LNCAP (cell line): ENCODE results near the gene AIPL1.

ENCODE experiments used
- CTCF ChIP-seq: fragments of 450-650 bp; IDR thresholded peaks from 2 replicates; pipeline ENCODE4 v1.5.1; 2017; ENCODE audit warnings: mild to moderate bottlenecking

Gene AIPL1

GRCh38 chr17:6476810-6477179 lies 41.9 kb upstream of the AIPL1 start:
- no peak for TF ChIP-seq CTCF

GRCh38 chr17:6476076-6476809 lies 41.3 kb upstream of the AIPL1 start:
- no peak for TF ChIP-seq CTCF

DNA sequence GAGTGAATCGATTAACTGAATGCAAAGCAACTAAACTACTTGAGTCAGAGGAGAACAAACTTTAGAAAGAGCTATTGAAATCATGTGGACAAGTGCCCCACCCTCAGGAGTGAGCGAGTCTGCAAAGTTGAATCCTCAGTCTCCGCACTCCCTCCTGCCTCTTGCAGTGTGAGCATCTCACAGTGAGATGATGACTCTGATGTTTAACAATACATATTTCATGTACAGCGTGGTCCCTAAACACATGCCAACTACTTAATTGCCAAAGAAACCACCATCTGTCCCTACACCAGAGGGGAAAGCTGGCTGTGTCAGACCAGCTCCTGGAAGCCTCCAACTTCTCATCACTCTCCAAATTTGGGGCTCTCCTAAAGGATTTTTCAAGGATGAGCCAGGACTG lies 40.5 kb upstream of the AIPL1 start:
- no peak for TF ChIP-seq CTCF

- no peak for TF ChIP-seq CTCF
These were observed 40.0 kb upstream of the AIPL1 start for GRCh38 chr17:6474906-6475305.

GRCh38 chr17:6474376-6474775 lies 39.5 kb upstream of the AIPL1 start:
- TF ChIP-seq CTCF = no peak

DNA sequence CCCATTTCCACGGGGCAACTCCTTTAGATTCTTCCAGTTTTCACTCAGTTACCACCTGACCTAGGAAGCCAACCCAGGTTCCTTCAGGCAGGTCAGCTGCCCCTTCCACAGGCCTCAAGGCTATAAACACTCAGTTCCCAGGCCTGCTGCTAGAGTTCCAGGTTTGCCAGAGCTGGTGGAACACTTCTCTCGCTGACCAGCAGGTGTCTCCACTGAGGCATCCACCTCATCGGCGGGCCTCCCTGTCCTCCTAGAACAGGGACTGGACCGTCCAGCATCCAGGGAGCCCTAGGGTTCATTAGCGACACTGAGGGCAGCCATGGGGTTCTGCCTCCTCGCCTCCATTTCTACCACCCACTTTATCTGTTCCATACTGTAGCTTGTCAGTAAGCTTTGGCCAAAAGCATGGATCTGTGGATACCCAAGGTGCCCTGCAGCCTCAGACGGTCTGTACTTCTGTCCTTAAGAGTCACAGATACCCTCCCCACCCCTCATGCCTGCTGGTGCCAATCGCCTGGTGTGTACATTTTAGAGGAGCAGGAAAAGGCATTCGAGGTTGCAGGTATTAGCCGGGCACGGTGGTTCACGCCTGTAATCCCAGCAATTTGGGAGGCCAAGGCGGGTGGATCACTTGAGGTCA lies 38.3 kb upstream of the AIPL1 start:
- peak; percentile 92 for TF ChIP-seq CTCF

- TF ChIP-seq CTCF = no peak
These were observed 37.6 kb upstream of the AIPL1 start for GRCh38 chr17:6472517-6472916.
